HG03139 (cell line): ENCODE results near the gene ARHGEF12.

Experiments
- ATAC-seq: cut with Tn5 transposase; IDR thresholded peaks from one replicate; pipeline ENCODE4 v1.9.1; 2021; ENCODE audit not compliant: unreplicated experiment

The ARHGEF12 gene

GRCh38 chr11:120317689-120318480, 18.3 kb upstream of the ARHGEF12 start:
- ATAC-seq = no peak

GRCh38 chr11:120318906-120319305, 17.3 kb upstream of the ARHGEF12 start:
- no peak for ATAC-seq

GRCh38 chr11:120324932-120325810, 11.0 kb upstream of the ARHGEF12 start, which contains the start of gene TLCD5:
TSS of gene TLCD5 (plus strand) at chr11:120325299. CDS start at chr11:120327442, 2,143 bp downstream.
- ATAC-seq = no peak

GRCh38 chr11:120326228-120326627, 10.0 kb upstream of the ARHGEF12 start:
- ATAC-seq = no peak

GRCh38 chr11:120326845-120327281, 9.3 kb upstream of the ARHGEF12 start:
- no peak for ATAC-seq

- ATAC-seq = no peak
Observed at GRCh38 chr11:120327311-120327710, 8.9 kb upstream of the ARHGEF12 start.

GRCh38 chr11:120329556-120329955, 6.7 kb upstream of the ARHGEF12 start:
- ATAC-seq = no peak

GRCh38 chr11:120330045-120330444, 6.2 kb upstream of the ARHGEF12 start:
- no peak for ATAC-seq

GRCh38 chr11:120331301-120331996, 4.8 kb upstream of the ARHGEF12 start:
- no peak for ATAC-seq

GRCh38 chr11:120332822-120333716, 3.1 kb upstream of the ARHGEF12 start:
- ATAC-seq = no peak

- ATAC-seq = no peak
Observed at GRCh38 chr11:120333801-120334200, 2.4 kb upstream of the ARHGEF12 start.

GRCh38 chr11:120334332-120334731, 1.9 kb upstream of the ARHGEF12 start:
- ATAC-seq = no peak

- no peak for ATAC-seq
Observed at GRCh38 chr11:120334894-120335462, 1.2 kb upstream of the ARHGEF12 start.

- ATAC-seq = peak; percentile 25
Observed at GRCh38 chr11:120335556-120335907, 681 bp upstream of the ARHGEF12 start.

GRCh38 chr11:120336641-120337354, 585 bp downstream of the ARHGEF12 start:
- peak; percentile 25 for ATAC-seq

- no peak for ATAC-seq
Observed at GRCh38 chr11:120337355-120338106, 1.3 kb downstream of the ARHGEF12 start.

GRCh38 chr11:120338107-120338933, 2.1 kb downstream of the ARHGEF12 start:
- no peak for ATAC-seq

- ATAC-seq = no peak
Observed at GRCh38 chr11:120339394-120339890, 3.2 kb downstream of the ARHGEF12 start.
